IPS-11a (cell line): Measurements from ENCODE around the gene ENTPD1.
"Not testable (repeated sequence)": the region's sequence is repeated elsewhere in the genome, so short reads cannot be mapped to it uniquely, and the experiment has no call there.

ENCODE experiments used
- H3K4me3 ChIP-seq: one replicate; pipeline ENCODE4 v1.5.1; 2013; ENCODE audit warnings: low read depth, low read length, control low read depth

ENTPD1 gene

DNA sequence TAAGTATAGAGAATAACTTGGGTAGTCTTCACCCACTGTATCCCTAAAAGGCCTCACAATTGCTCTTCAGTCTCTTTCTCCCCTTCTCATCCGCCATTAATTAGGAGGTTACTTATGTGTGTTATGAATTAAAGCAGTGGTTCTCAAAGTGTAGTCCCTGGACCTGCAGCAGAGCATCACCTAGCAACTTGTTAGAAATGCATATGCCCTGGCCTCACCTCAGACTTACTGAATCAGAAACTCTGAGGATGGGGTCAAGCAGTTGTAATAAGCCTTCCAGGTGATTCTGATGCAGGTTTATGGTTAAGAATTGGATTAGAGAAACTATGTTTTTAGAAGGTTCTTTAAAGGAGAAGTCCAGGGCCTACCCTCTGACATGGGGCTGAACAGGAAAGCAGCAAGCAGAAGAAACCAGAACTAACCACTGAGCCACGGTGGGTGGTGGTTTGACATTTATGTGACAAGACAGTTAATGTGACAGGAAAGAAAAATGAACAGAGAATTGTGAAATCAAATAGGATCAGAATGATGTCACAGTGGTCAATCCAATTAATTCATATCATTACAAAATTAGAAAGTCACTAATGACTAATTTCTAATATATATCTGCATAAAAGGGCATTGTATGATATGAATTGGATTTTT, 37.6 kb downstream of the ENTPD1 start:
- no peak overlapping the region for H3K4me3 ChIP-seq

DNA sequence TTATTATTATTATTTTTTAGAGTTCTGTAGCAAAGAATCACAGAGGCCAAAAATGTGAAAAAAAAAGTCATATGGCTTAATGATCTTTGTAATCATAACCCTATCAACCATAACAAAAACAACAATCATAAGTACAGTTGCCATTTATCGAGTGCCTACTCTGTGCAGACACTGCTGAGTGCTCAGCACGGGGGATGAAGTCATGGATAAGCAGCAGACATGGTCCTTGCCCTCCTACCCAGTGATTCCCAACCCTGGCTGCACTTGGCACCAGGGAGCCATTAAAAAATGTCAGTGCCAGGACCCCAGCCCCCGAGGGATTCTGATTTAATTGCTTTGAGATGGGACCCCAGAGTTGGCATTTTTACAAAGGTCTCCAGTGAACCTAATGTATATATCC, 38.2 kb downstream of the ENTPD1 start:
- no peak overlapping the region for H3K4me3 ChIP-seq

- no peak overlapping the region for H3K4me3 ChIP-seq
Measured at GRCh38 chr10:95795602-95796001, 39.6 kb downstream of the ENTPD1 start.

- H3K4me3 ChIP-seq, result no peak overlapping the region
Measured at GRCh38 chr10:95796504-95796903, 40.5 kb downstream of the ENTPD1 start.

GRCh38 chr10:95798096-95798855, 42.3 kb downstream of the ENTPD1 start:
- no peak overlapping the region for H3K4me3 ChIP-seq

- not testable (repeated sequence) for H3K4me3 ChIP-seq
Measured at GRCh38 chr10:95800286-95800685, 44.3 kb downstream of the ENTPD1 start.

GRCh38 chr10:95806687-95807380, 50.9 kb downstream of the ENTPD1 start:
- H3K4me3 ChIP-seq, result not testable (repeated sequence)

GRCh38 chr10:95808705-95809308, 52.8 kb downstream of the ENTPD1 start:
- H3K4me3 ChIP-seq, result not testable (repeated sequence)

- no peak overlapping the region for H3K4me3 ChIP-seq
Measured at GRCh38 chr10:95809370-95810197, 53.6 kb downstream of the ENTPD1 start.

DNA sequence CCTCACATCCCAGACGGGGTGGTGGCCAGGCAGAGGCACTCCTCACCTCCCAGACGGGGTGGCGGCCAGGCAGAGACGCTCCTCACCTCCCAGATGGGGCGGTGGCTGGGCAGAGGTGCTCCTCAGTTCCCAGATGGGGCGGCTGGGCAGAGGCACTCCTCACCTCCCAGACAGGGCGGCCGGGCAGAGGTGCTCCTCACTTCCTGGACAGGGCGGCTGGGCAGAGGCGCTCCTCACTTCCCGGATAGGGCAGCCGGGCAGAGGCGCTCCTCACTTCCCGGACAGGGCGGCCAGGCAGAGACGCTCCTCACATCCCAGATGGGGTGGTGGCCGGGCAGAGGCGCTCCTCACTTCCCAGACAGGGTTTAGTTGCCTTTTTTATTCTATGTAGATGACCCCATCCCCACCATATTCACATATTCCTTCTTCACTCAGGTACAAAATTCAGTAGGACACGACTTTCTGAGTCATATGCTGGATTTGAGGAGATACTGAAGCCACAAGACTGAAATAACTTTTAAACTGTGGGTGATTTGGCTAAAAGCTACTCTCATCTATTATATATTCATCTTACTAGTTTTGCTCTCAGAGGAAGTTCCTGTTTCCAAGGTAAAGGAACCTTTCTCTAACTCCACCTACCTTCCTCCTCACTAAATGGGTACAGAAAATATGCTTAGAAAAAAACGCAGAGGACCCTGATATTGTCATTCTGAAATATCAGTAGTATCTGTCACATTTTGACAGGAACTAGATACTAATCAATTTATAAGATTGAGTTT, 54.4 kb downstream of the ENTPD1 start:
- no peak overlapping the region for H3K4me3 ChIP-seq

DNA sequence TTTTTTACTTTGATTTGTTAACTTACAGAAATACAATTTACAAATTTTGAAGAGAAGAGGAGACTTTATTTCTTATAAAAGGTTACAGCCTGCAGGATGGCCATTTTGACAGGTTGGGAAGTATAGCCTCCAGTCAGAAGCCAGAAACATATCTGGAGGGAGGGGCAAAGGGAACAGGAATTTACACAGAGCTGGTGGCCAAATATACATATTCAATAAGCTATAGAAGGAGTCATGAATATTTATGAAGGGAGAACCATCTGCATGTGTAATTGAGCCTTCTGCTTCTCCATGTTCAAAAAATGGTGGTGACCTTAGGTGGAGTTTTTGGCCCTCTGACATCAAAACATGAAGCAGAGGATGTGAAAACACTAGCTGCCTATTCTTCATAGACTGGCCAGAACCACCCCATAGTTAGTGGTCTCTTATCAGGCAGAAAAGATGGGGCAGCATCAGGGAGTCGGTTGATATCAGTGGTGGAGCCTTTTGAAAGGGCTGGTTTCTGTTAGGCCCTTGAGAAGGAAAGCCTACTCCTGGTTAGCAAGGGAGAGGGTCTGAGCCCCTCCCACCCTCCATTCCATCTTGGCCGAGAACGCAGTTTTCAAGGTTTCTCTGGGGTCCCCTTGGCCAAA, 57.2 kb downstream of the ENTPD1 start:
- H3K4me3 ChIP-seq, result no peak overlapping the region

GRCh38 chr10:95814011-95814727, 58.2 kb downstream of the ENTPD1 start:
- no peak overlapping the region for H3K4me3 ChIP-seq

GRCh38 chr10:95815133-95815532, 59.2 kb downstream of the ENTPD1 start:
- no peak overlapping the region for H3K4me3 ChIP-seq

- H3K4me3 ChIP-seq, result no peak overlapping the region
Measured at GRCh38 chr10:95815701-95816240, 59.8 kb downstream of the ENTPD1 start.

GRCh38 chr10:95818010-95818409, 62.0 kb downstream of the ENTPD1 start:
- no peak overlapping the region for H3K4me3 ChIP-seq

GRCh38 chr10:95818668-95819067, 62.7 kb downstream of the ENTPD1 start:
- no peak overlapping the region for H3K4me3 ChIP-seq

DNA sequence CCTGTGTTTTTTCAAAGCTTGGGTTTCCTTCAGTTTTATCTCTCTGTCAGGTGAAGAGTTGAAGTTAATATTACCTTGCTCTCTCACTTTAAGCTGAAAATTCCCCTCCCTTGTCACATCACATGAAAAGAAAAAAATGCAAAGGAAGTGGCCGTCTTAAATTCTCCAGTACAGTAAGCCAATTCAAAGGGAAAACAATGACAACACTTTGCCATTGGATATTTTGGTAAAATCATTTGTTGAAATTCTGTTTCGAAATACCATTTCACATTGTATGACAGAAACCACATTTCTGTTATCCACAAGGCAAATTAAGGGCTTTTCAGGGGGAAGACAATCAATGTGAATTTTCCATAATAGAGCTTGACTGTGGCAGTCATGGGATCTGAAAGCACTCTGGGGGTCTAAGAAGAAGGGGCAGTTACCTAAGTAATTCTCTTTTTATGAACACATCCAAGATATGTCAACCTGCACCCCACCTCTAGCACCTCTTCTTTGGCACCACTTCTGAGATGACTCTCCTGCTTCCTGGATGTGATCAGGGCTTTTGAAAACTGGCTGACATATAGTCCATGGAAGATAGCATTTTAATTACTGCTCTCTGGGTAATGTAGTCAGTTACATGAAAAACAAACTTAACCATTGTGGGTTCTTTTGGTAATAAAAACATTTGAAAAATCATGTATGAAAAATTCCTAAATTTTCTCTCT, 63.8 kb downstream of the ENTPD1 start:
- no peak overlapping the region for H3K4me3 ChIP-seq

GRCh38 chr10:95820363-95820762, 64.4 kb downstream of the ENTPD1 start:
- H3K4me3 ChIP-seq, result no peak overlapping the region
